HepG2 (cell line): ENCODE data around the gene CLUH. TPM values are rescaled to one million over a fixed set of nuclear protein-coding genes. Genes with fewer than 3 reads are reported as not detected.

Experiments used
- ASH2L ChIP-seq: fragments of 300-600, 200-600 bp; sonication (generic); IDR thresholded peaks from 2 replicates; pipeline ENCODE4 v1.7.0; 2017; ENCODE audit warnings: low read depth, mild to moderate bottlenecking, moderate library complexity, mixed read lengths, low read length; ENCODE audit not compliant: insufficient read length
- CHCHD3 ChIP-seq: sonication (generic); formaldehyde crosslinking; IDR thresholded peaks from 2 replicates; pipeline ENCODE4 v1.8.0; 2022; ENCODE audit warnings: mild to moderate bottlenecking, missing genetic modification reagents, moderate library complexity
- EEA1 ChIP-seq: sonication (generic); formaldehyde crosslinking; IDR thresholded peaks from 2 replicates; pipeline ENCODE4 v1.5.1; 2020; ENCODE audit warnings: mild to moderate bottlenecking, missing genetic modification reagents, borderline replicate concordance
- FOXA3 ChIP-seq: IDR thresholded peaks from 2 replicates; pipeline ENCODE4 v1.6.1; 2016; ENCODE audit warnings: missing genetic modification reagents, missing compliant biosample characterization
- HNRNPLL ChIP-seq: fragments of 200-400 bp; formaldehyde crosslinking; IDR thresholded peaks from 2 replicates; pipeline ENCODE4 v1.6.1; 2017; ENCODE audit warnings: mild to moderate bottlenecking, low read depth, low read length; ENCODE audit not compliant: poor library complexity, severe bottlenecking
- MYC ChIP-seq: sonication (generic); formaldehyde crosslinking; IDR thresholded peaks from 2 replicates; pipeline ENCODE4 v1.9.0; 2021; ENCODE audit warnings: missing genetic modification reagents, borderline replicate concordance
- NFYB ChIP-seq: sonication (generic); formaldehyde crosslinking; IDR thresholded peaks from 2 replicates; pipeline ENCODE4 v1.4.0; 2020; ENCODE audit warnings: missing genetic modification reagents
- PITX1 ChIP-seq: sonication (generic); formaldehyde crosslinking; IDR thresholded peaks from 2 replicates; pipeline ENCODE4 v1.5.1; 2020; ENCODE audit warnings: mild to moderate bottlenecking, missing genetic modification reagents
- RBAK ChIP-seq: sonication (generic); formaldehyde crosslinking; IDR thresholded peaks from 2 replicates; pipeline ENCODE4 v1.5.1; 2020; ENCODE audit warnings: mild to moderate bottlenecking, missing genetic modification reagents
- RBM22 ChIP-seq: fragments of 200-400 bp; formaldehyde crosslinking; optimal IDR thresholded peaks from 2 replicates; pipeline ENCODE3; 2017; ENCODE audit warnings: mild to moderate bottlenecking, low read length, moderate library complexity
- RFX1 ChIP-seq: fragments of 450-650 bp; IDR thresholded peaks from 2 replicates; pipeline ENCODE4 v1.6.1; 2017
- THYN1 ChIP-seq: sonication (generic); formaldehyde crosslinking; IDR thresholded peaks from 2 replicates; pipeline ENCODE4 v1.8.1; 2023; ENCODE audit warnings: low read depth, mild to moderate bottlenecking, moderate library complexity, missing genetic modification reagents, borderline replicate concordance
- WIZ ChIP-seq: sonication (generic); formaldehyde crosslinking; IDR thresholded peaks from 2 replicates; pipeline ENCODE4 v1.5.1; 2020; ENCODE audit warnings: mild to moderate bottlenecking, missing genetic modification reagents
- ZBTB21 ChIP-seq: sonication (generic); formaldehyde crosslinking; IDR thresholded peaks from 2 replicates; pipeline ENCODE4 v1.4.0; 2020; ENCODE audit warnings: missing genetic modification reagents
- ZBTB7A ChIP-seq: sonication (generic); formaldehyde crosslinking; IDR thresholded peaks from 2 replicates; pipeline ENCODE4 v1.8.0; 2022; ENCODE audit warnings: mild to moderate bottlenecking, missing genetic modification reagents
- ZNF614 ChIP-seq: IDR thresholded peaks from 2 replicates; pipeline ENCODE4 v1.6.1; 2018; ENCODE audit warnings: missing biosample characterization, missing genetic modification reagents, inconsistent platforms, borderline replicate concordance
- ZNF781 ChIP-seq: sonication (generic); formaldehyde crosslinking; IDR thresholded peaks from 2 replicates; pipeline ENCODE4 v1.5.1; 2020; ENCODE audit warnings: borderline replicate concordance, mild to moderate bottlenecking, missing genetic modification reagents; ENCODE audit errors: not compliant biosample characterization
- polyA plus RNA-seq, 8 experiments: library from polyadenylated mRNA; depleted of rRNA in 3 of 8; stranded (reverse) in 7 of 8; unstranded in 1 of 8; fragments of >200 nt; fragmentation: Illumina TruSeq in 4 of 8; extraction: Trizol in 4 of 8; gene quantifications; 2 replicates each; pipeline versions ENCODE4 v1.2.1 to v1.2.3, GENCODE V29; 2011 to 2016; ENCODE audit warnings: low read depth in 4 of 8, missing spikeins in 1 of 8, mixed read lengths in 1 of 8; ENCODE audit not compliant: insufficient read depth in 1 of 8
- total RNA-seq, 5 experiments: library from RNA; depleted of rRNA; stranded (reverse); fragments of >200 nt; fragmentation: Illumina TruSeq; extraction: Trizol; gene quantifications; 2 replicates each; pipeline ENCODE4 v1.2.3, GENCODE V29; 2016; ENCODE audit warnings: low read depth in 1 of 5
- TF ChIP-seq, protein P1 (sequence below): sonication (generic); formaldehyde crosslinking; IDR thresholded peaks from 2 replicates; pipeline ENCODE4 v1.9.0; 2022; ENCODE audit warnings: low read depth, missing genetic modification reagents
- TF ChIP-seq, protein P2 (sequence below): sonication (generic); formaldehyde crosslinking; IDR thresholded peaks from 2 replicates; pipeline ENCODE4 v1.4.0; 2020; ENCODE audit warnings: missing genetic modification reagents
- TF ChIP-seq, protein P3 (sequence below): sonication (generic); formaldehyde crosslinking; IDR thresholded peaks from 2 replicates; pipeline ENCODE4 v1.5.1; 2020; ENCODE audit warnings: missing genetic modification reagents, mild to moderate bottlenecking, borderline replicate concordance
- TF ChIP-seq, protein P4 (sequence below): sonication (generic); formaldehyde crosslinking; IDR thresholded peaks from 2 replicates; pipeline ENCODE4 v1.5.0; 2020; ENCODE audit warnings: mild to moderate bottlenecking, missing genetic modification reagents
- TF ChIP-seq, protein P5 (sequence below): sonication (generic); formaldehyde crosslinking; IDR thresholded peaks from 2 replicates; pipeline ENCODE4 v1.8.0; 2022; ENCODE audit warnings: missing genetic modification reagents, mild to moderate bottlenecking, inconsistent platforms, borderline replicate concordance

Gene CLUH
- total and polyA plus RNA-seq, 2 of the 13 experiments (the other 11 are each of a cell fraction or from before 2014, with no cell fraction given): 30.9 to 60.5 TPM

DNA sequence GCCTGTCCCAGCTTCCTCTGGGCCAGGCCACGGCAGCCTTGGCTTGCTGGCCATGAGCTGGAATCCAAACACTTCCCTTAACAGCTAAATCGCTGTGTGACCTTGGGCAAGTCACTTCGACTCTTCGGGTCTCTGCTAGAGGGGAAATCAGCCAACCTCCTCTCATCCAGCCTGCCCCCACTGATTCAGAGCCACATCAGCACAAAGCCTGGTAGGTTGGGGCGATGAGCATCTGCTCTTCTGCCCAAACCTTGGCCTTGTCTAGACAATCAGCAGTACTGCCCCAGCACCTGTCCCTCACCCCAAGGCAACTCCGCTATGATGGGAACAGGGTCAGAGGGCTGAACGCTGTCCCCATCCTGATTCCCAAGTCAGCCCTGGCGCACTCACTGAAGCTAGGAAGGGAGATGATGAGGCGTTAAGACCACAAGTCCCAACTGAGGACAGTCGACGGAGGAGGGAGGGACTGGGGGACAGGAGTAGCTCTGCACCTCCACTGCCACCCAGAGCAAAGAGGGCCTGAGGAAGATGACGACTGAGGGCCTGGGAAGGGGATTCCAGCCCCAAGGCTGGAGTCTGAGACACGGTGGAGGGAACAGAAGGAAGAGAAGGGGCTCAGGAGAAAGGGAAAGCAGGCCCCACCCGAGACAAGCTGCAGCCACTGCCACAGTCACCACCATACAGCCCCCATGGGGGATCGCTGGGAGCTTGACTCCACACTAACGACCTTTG, 1.3 kb downstream of the CLUH start (continued):
- TF ChIP-seq, protein P1, sequence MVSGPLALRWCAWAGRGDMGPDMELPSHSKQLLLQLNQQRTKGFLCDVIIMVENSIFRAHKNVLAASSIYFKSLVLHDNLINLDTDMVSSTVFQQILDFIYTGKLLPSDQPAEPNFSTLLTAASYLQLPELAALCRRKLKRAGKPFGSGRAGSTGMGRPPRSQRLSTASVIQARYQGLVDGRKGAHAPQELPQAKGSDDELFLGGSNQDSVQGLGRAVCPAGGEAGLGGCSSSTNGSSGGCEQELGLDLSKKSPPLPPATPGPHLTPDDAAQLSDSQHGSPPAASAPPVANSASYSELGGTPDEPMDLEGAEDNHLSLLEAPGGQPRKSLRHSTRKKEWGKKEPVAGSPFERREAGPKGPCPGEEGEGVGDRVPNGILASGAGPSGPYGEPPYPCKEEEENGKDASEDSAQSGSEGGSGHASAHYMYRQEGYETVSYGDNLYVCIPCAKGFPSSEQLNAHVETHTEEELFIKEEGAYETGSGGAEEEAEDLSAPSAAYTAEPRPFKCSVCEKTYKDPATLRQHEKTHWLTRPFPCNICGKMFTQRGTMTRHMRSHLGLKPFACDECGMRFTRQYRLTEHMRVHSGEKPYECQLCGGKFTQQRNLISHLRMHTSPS (CRISPR knock-in tag): no peak
- TF ChIP-seq, protein P2, sequence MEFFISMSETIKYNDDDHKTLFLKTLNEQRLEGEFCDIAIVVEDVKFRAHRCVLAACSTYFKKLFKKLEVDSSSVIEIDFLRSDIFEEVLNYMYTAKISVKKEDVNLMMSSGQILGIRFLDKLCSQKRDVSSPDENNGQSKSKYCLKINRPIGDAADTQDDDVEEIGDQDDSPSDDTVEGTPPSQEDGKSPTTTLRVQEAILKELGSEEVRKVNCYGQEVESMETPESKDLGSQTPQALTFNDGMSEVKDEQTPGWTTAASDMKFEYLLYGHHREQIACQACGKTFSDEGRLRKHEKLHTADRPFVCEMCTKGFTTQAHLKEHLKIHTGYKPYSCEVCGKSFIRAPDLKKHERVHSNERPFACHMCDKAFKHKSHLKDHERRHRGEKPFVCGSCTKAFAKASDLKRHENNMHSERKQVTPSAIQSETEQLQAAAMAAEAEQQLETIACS (CRISPR knock-in tag): no peak
- TF ChIP-seq THYN1 (CRISPR knock-in tag): no peak
- no peak for TF ChIP-seq ASH2L
- no peak for TF ChIP-seq ZBTB21 (CRISPR knock-in tag)
- TF ChIP-seq MYC (CRISPR knock-in tag): no peak
- TF ChIP-seq, protein P3, sequence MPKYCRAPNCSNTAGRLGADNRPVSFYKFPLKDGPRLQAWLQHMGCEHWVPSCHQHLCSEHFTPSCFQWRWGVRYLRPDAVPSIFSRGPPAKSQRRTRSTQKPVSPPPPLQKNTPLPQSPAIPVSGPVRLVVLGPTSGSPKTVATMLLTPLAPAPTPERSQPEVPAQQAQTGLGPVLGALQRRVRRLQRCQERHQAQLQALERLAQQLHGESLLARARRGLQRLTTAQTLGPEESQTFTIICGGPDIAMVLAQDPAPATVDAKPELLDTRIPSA (CRISPR knock-in tag): no peak
- TF ChIP-seq WIZ: no peak
- TF ChIP-seq CHCHD3: no peak
- no peak; the same call in 1 of the 2 replicates for TF ChIP-seq ZBTB7A (CRISPR knock-in tag)
- TF ChIP-seq RBM22: no peak
- TF ChIP-seq ZNF614 (CRISPR knock-in tag): 0 out of 2 replicates have a peak, but pooled peaks have one; percentile 4
- TF ChIP-seq, protein P4, sequence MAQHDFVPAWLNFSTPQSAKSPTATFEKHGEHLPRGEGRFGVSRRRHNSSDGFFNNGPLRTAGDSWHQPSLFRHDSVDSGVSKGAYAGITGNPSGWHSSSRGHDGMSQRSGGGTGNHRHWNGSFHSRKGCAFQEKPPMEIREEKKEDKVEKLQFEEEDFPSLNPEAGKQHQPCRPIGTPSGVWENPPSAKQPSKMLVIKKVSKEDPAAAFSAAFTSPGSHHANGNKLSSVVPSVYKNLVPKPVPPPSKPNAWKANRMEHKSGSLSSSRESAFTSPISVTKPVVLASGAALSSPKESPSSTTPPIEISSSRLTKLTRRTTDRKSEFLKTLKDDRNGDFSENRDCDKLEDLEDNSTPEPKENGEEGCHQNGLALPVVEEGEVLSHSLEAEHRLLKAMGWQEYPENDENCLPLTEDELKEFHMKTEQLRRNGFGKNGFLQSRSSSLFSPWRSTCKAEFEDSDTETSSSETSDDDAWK: no peak
- no peak for TF ChIP-seq RBAK (CRISPR knock-in tag)
- no peak for TF ChIP-seq NFYB (CRISPR knock-in tag)
- no peak for TF ChIP-seq ZNF781 (CRISPR knock-in tag)
- peak; percentile 53; the same call in 1 of the 2 replicates for TF ChIP-seq EEA1
- TF ChIP-seq FOXA3 (CRISPR knock-in tag): no peak
- TF ChIP-seq, protein P5, sequence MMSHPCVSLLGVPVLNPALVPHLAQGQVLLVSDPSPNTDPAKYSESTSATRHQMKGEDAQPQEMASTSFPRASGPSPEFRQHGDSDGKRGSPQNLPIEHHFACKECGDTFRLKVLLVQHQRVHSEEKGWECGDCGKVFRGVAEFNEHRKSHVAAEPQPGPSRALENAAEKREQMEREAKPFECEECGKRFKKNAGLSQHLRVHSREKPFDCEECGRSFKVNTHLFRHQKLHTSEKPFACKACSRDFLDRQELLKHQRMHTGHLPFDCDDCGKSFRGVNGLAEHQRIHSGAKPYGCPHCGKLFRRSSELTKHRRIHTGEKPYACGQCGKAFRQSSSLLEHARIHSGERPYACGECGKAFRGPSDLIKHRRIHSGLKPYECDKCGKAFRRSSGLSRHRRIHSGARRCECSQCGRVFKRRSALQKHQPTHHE (CRISPR knock-in tag): no peak
- TF ChIP-seq RFX1: no peak
- TF ChIP-seq PITX1: no peak
- TF ChIP-seq HNRNPLL: no peak
